GM12891 (cell line): ENCODE results near the gene UBE2R2.
A peak's percentile ranks its signal among the peaks of the same experiment; 100 is the strongest.

Experiments used
- DNase-seq: peaks from one replicate; pipeline ENCODE4 v3.0.0; 2011; ENCODE audit warnings: low spot score; ENCODE audit not compliant: insufficient read length
- FAIRE-seq: peaks from 2 replicates; lab custom pipeline; 2011; peaks lifted over from hg19 to GRCh38; lab: Jason Lieb, UNC
- PAX5 ChIP-seq: IDR thresholded peaks from 2 replicates; pipeline ENCODE4 v1.6.1; 2011; ENCODE audit warnings: low read length, moderate library complexity, mild to moderate bottlenecking; ENCODE audit not compliant: insufficient read depth, severe bottlenecking
- POLR2A ChIP-seq: IDR thresholded peaks from 2 replicates; pipeline ENCODE4 v1.6.1; 2011; ENCODE audit warnings: low read depth, low read length, control low read depth
- POLR2AphosphoS5 ChIP-seq: IDR thresholded peaks from 2 replicates; pipeline ENCODE4 v1.6.1; 2011; ENCODE audit warnings: low read depth, low read length, control low read depth
- POU2F2 ChIP-seq: IDR thresholded peaks from 2 replicates; pipeline ENCODE4 v1.6.1; 2011; ENCODE audit warnings: low read depth, mild to moderate bottlenecking, control low read depth, low read length, moderate library complexity
- SPI1 ChIP-seq: IDR thresholded peaks from 2 replicates; pipeline ENCODE4 v1.6.1; 2011; ENCODE audit warnings: low read depth, low read length, control low read depth
- TAF1 ChIP-seq: IDR thresholded peaks from 2 replicates; pipeline ENCODE4 v1.6.1; 2011; ENCODE audit warnings: low read depth, low read length, control low read depth

UBE2R2 gene

DNA sequence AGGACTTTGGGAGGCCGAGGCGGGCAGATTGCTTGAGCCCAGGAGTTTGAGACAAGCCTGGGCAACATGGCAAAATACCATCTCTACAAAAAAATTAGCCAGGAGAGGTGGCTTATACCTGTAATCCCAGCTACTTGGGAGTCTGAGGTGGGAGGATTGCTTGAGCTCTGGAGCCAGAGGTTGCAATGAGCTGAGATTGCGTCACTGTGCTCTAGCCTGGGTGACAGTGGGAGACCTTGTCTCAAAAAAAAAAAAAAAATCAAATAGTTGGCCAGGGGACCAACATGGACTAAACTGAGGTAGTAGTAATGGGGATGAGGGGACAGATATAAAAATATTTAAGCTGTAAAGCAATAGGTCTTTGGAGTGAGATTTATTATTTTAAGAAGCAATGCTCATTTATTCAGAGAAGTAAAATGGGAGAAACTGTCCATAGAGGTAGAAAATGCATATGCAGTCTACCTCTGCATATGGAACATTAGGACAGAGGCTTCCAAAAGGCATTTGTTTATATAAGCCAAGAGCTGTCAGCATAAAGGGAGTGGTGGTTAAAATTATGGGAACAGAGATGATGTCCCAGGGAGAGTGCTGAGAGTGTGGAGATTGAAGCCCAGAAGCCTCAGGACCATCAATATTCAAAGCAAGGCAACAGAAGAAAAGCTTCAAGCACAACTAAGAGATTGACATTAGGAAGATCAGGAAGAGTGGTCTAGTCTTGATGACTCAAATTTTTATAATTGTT lies 98.1 kb downstream of the UBE2R2 start:
- DNase-seq (no peak), FAIRE-seq (no peak)
- no peak for TF ChIP-seq POLR2AphosphoS5
- no peak for TF ChIP-seq SPI1
- TF ChIP-seq PAX5, result no peak
- TF ChIP-seq POU2F2, result no peak
- no peak for TF ChIP-seq TAF1
- TF ChIP-seq POLR2A, result no peak

GRCh38 chr9:33917036-33917435 lies 100.1 kb downstream of the UBE2R2 start:
- FAIRE-seq (no peak), DNase-seq (no peak)
- TF ChIP-seq PAX5 (no peak), POU2F2 (no peak), SPI1 (no peak), TAF1 (no peak), POLR2A (no peak), POLR2AphosphoS5 (no peak)

DNA sequence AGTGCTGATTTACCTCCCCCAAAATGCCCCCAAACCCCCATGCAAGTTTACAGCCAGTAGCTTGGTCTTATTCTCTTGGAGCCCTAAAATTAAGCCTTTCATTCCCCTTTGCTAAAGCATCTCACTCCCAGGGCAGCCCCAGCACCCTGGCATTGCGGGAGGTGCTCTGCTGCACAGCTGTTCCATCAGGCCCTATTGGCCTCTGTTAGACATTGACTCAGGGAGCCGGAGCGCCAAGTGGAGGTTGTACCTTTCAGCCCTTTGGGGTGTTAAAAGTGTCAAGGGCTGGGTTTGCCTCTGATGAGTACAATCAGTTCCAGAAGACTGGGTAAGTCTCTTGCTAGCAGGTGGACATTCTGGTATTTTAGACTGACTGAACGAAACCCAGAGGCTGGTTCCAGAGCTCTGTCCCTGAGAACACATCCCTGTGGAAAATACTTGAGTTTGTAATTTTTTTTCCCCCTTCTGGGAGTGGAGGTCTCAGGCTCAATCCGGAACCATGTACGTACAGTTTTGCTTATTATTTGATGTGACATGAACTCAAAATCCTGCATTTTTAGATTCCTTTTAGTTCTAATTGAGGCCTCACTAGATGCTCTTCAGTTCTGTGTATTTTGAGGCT lies 102.4 kb downstream of the UBE2R2 start:
- TF ChIP-seq POLR2AphosphoS5 (0 out of 2 replicates have a peak, but pooled peaks have one; percentile 11), SPI1 (no peak), PAX5 (no peak), POU2F2 (no peak)
- no peak for FAIRE-seq
- DNase-seq, result no peak

DNA sequence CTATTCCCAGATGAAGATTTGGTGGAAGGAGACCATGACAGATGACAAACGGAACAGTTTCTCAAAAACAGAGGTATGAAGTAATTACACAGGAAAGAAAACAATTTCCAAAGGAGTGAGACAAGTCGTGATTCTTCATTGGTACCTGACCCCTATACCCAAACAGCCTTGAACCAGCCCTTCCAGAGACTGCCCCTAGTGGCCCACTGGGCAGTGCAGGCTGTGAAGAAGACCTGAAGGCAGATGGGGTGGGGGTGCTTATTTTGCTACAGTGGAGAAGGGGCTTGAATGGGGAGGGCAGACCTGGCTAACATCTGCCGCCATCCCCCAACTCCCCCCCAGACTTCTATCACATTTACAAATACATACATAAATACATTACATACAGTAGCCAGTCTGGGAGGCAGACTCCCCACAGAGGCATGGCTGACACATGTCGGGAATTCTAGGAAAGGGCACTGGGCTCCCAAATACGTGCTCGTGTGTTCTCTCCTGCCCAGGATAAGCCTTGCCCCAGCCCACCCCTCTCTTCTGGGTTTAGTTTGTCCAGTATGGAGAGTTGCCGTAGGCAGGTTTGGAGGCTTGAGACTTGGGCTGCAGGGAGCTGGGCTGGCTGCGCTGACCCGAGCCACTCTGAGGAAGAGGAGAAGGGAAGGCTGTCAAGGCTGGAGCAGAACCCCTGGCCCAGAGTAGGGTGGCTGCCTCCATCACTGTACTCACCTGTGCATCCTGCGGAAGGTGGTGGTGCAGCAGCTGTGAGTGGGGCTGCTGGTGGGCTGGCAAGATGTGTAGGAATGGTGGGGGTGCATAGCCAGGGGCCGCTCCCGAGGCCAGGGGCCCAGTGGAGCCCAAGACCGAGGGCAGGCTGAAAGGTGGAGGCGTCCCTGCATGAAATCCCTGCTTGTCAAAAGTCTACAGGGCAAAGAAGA lies 105.3 kb downstream of the UBE2R2 start:
- peak; percentile 49 for DNase-seq
- TF ChIP-seq SPI1 (no peak), PAX5 (no peak), POLR2A (no peak)

DNA sequence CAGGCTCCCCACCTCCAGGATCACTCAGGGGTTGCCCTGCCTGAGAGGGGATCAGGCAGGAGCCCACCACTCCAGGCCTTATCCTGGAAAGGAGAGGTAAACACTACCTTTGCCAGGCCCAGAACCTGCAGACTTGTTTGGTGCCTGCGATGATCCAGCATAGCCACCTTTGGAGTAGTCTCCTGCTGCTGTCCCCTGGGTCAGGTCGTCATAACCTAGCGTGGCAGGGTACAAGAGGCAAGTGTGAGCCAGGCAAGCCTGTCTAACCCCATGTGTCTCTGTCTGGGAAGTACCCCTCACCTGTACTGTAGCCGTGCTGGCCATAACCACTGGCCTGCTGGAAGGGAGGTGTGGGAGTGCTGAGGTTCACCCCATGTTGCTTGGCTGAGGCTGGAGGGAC lies 106.1 kb downstream of the UBE2R2 start:
- no peak for FAIRE-seq
- DNase-seq, result no peak
- TF ChIP-seq SPI1 (no peak), PAX5 (no peak), POLR2AphosphoS5 (no peak), POLR2A (no peak), TAF1 (no peak), POU2F2 (no peak)

More for the DNA sequence above, 105.3 kb downstream of the UBE2R2 start:
- peak; percentile 16 for FAIRE-seq

DNA sequence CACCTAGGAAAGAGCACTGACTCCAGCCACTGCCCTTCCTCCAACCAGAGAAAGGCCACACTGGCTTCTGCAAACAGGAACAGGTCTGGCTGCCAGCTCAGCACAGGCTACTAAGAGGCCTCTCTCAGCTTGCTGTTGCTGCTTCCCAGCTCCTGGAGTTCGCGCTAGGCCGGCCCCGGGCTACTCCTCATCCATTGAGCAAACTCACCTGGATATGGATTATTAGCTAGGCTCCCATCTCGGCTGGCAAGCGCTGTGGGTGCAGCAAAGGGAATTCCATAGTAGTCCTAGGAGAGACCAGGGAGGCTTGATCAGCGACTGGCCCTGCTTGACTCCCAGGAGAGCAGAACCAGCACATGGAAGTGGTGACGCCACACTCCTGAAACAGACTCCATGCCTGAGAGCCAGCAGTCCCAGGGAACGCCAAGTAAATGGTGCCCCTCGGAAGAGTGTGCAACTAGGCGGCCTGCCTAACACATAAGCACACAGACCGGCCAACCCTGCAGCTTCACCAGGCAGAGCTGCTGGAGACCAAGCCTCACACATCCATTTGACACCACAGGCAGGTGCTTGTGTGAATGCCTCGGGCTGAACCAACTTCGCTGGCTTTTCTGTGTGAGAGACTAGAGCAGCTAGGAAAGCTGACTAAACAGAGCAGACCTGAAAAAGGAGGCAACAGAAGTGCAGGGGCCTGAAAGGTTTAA lies 107.2 kb downstream of the UBE2R2 start:
- no peak for FAIRE-seq
- no peak for DNase-seq
- TF ChIP-seq TAF1 (no peak), POLR2A (0 out of 2 replicates have a peak, but pooled peaks have one; percentile 22)

- TF ChIP-seq SPI1, result no peak
- TF ChIP-seq POLR2A, result no peak
- TF ChIP-seq POU2F2, result no peak
- TF ChIP-seq TAF1, result no peak
- no peak for TF ChIP-seq PAX5
- TF ChIP-seq POLR2AphosphoS5, result no peak
- FAIRE-seq, result no peak
These were observed 108.2 kb downstream of the UBE2R2 start for GRCh38 chr9:33924978-33925797.

GRCh38 chr9:33926746-33927485 lies 110.0 kb downstream of the UBE2R2 start:
- FAIRE-seq, result no peak
- no peak for TF ChIP-seq POLR2AphosphoS5
- no peak for TF ChIP-seq POLR2A
- TF ChIP-seq PAX5, result no peak
- no peak for TF ChIP-seq POU2F2
- no peak for TF ChIP-seq TAF1
- no peak for TF ChIP-seq SPI1
- no peak for DNase-seq

More at GRCh38 chr9:33924978-33925797, 108.2 kb downstream of the UBE2R2 start:
- DNase-seq, result peak; percentile 52
